ENCODE data around the gene ESPN.
A peak's percentile ranks its signal among the peaks of the same experiment; 100 is the strongest.

Gene ESPN

GRCh38 chr1:6497867-6498575 is 73.4 kb downstream of the ESPN start:
- no peak for TF ChIP-seq CTCF (IDR thresholded peaks at IDR 0.05; ENCODE audit: low read depth, low read length)
- no peak for DNase-seq
- H3K9me3 ChIP-seq: no peaks in the 10 kb centered on the region
- H3K4me1 ChIP-seq: peaks cover 4% of the 10 kb centered on the region; the same call in 1 of the 2 replicates
- peak overlapping the region; percentile 47 for H3K4me3 ChIP-seq (ENCODE audit: low read depth, low read length)
- no peaks in the 10 kb centered on the region for H3K36me3 ChIP-seq
- H3K27me3 ChIP-seq: no peaks in the 10 kb centered on the region

DNA sequence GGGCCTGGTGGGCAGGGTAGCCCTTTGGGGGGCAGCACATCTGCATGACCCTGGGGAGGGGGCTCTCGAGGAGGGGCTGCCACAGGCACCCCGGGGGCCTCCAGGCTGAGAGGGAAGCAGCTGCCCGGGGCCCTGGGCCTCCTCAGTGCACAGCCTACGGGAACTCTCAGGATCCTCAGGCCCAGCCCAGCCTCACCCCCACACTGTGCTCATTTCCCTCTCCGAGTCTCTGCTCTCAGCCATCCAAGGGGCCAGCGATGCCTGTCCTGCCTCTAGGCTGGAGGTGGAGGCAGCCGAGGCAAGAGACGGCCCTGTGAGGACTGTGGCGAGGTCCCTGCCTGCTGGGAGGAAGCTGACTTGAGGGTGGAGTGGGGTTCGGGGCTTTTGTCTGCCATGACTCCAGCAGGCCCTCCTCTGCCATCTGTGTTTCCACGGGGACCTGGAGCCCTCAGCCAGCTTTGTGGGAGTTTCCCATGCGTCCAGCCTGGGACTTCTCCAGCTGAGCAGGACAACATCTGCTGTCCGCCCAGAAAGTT is 74.1 kb downstream of the ESPN start:
- no peak for TF ChIP-seq CTCF (IDR thresholded peaks at IDR 0.05; ENCODE audit: low read depth, low read length)
- Histone ChIP-seq H3K4me1 (peaks cover 4% of the 10 kb centered on the region; the same call in 1 of the 2 replicates), H3K36me3 (no peaks in the 10 kb centered on the region), H3K4me3 (ENCODE audit: low read depth, low read length) (no peak overlapping the region), H3K9me3 (no peaks in the 10 kb centered on the region), H3K27me3 (no peaks in the 10 kb centered on the region)
- no peak for DNase-seq

DNA sequence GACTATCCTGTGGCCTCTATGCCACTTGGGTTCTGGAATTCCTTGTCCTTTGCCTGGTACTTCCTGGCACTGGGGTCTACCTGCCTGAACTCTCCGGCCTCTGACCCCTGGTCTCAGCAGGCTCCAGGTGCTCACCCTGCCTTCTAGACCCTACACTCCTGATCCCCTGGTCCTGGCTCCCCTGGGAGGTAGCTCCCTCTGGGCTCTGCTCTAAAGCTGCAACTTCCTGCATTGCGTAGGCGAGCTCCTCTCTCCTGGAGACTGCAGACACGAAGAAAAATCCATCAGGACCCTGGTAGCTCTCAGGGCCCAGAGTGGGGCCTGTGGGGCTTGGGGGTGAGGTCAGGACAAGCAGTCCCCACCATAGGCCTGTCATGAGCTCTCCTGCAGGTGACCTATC is 74.7 kb downstream of the ESPN start:
- peaks cover 4% of the 10 kb centered on the region; the same call in 1 of the 2 replicates for H3K4me1 ChIP-seq
- TF ChIP-seq CTCF (IDR thresholded peaks at IDR 0.05; ENCODE audit: low read depth, low read length): no peak

GRCh38 chr1:6500544-6501278 is 76.1 kb downstream of the ESPN start:
- no peak for TF ChIP-seq CTCF (IDR thresholded peaks at IDR 0.05; ENCODE audit: low read depth, low read length)
- Histone ChIP-seq H3K4me1 (peaks cover 4% of the 10 kb centered on the region; the same call in 1 of the 2 replicates), H3K4me3 (ENCODE audit: low read depth, low read length) (no peak overlapping the region), H3K9me3 (no peaks in the 10 kb centered on the region), H3K27me3 (no peaks in the 10 kb centered on the region), H3K36me3 (no peaks in the 10 kb centered on the region)
- no peak for DNase-seq

More for the DNA sequence above, 74.7 kb downstream of the ESPN start:
- H3K4me3 ChIP-seq (ENCODE audit: low read depth, low read length): no peak overlapping the region
- no peaks in the 10 kb centered on the region for H3K36me3 ChIP-seq
- no peaks in the 10 kb centered on the region for H3K9me3 ChIP-seq
- no peak for DNase-seq
- no peaks in the 10 kb centered on the region for H3K27me3 ChIP-seq

DNA sequence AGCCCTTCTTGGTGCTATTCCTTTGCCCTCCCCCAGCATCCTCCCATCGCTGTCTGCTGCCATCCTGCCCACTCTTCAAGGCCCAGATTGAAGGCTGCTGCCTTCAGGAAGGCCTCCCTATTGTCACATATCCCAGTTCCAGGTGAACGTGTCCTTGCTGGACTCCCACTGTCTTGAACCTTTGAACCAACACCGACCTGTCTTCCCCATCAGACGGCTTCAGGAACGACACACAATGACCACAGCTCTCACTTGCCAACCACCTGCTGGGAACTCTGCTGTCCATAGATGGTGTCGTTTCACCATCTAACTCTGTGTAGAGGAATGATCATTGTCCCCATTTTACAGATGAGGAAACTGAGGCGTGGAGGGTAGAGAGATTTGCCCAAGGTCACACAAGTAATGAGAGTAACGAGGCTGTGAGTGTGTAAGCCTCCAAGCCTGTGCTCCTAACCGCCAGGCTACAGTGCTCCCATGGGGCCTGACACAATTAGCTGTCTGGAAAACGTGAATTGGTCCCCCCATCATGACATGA is 76.8 kb downstream of the ESPN start:
- no peaks in the 10 kb centered on the region for H3K27me3 ChIP-seq
- no peaks in the 10 kb centered on the region for H3K9me3 ChIP-seq
- no peaks in the 10 kb centered on the region for H3K36me3 ChIP-seq
- DNase-seq: no peak
- no peak for TF ChIP-seq CTCF (IDR thresholded peaks at IDR 0.05; ENCODE audit: low read depth, low read length)
- H3K4me1 ChIP-seq: peaks cover 4% of the 10 kb centered on the region; the same call in 1 of the 2 replicates
- H3K4me3 ChIP-seq (ENCODE audit: low read depth, low read length): no peak overlapping the region

Measured in BE2C (cell line).